AG09309 (cell line): ENCODE results near the gene ECT2.

Source experiments
- DNase-seq: peaks from one replicate; pipeline ENCODE4 v3.0.0-alpha.2; 2010; ENCODE audit warnings: low read depth
- H3K4me3 ChIP-seq: 2 replicates; pipeline ENCODE4 v1.5.1; 2011; ENCODE audit warnings: mild to moderate bottlenecking, low read depth, low read length, moderate library complexity; ENCODE audit not compliant: control insufficient read depth
- TF ChIP-seq, protein P1 (sequence below): IDR thresholded peaks from 2 replicates; pipeline ENCODE4 v1.5.1; 2011; ENCODE audit warnings: mild to moderate bottlenecking, low read depth, low read length, inconsistent platforms; ENCODE audit not compliant: insufficient read depth, control insufficient read depth; ENCODE audit errors: missing control alignments

The ECT2 gene

DNA sequence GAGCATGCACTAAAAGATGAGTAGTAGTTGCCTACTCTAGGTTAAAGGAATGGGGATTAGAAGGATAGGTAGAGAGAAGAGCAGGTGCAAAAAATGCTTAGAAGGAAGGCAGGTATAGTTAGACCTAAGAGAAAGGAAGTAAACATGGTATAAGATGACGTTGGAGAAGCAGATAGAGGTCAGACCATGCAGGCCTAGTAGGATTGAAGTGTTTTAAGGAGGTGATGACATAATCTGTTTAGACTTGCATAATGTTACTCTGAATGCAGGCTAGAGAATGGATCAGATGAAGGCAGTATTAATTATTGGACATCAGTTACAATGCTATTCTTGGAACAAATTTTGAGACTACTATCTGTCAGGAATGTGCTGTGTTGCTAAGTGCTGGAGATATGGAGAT, 11.1 kb upstream of the ECT2 start:
- no peak overlapping the region for H3K4me3 ChIP-seq
- no peak for DNase-seq
- TF ChIP-seq, protein P1, sequence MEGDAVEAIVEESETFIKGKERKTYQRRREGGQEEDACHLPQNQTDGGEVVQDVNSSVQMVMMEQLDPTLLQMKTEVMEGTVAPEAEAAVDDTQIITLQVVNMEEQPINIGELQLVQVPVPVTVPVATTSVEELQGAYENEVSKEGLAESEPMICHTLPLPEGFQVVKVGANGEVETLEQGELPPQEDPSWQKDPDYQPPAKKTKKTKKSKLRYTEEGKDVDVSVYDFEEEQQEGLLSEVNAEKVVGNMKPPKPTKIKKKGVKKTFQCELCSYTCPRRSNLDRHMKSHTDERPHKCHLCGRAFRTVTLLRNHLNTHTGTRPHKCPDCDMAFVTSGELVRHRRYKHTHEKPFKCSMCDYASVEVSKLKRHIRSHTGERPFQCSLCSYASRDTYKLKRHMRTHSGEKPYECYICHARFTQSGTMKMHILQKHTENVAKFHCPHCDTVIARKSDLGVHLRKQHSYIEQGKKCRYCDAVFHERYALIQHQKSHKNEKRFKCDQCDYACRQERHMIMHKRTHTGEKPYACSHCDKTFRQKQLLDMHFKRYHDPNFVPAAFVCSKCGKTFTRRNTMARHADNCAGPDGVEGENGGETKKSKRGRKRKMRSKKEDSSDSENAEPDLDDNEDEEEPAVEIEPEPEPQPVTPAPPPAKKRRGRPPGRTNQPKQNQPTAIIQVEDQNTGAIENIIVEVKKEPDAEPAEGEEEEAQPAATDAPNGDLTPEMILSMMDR, result no peak

DNA sequence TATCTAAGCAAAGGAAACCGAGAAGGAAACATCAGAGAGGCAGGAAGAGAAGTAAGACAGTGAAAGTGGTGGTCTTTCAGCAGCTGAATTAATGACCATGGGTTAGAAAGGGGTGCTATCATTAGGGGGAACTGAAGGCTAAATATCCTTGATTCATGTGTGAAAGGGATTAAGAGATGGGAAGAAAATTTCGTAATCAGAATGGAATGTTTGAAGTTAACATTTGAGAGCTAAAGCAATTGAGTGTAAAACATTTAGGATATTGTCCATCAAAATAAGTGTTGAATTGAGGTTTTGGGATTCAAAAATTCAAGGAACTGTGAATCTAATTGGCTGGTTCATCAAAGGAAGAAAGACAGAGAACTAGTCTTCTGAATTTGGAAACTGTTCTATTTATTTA, 4.1 kb upstream of the ECT2 start:
- no peak for DNase-seq
- TF ChIP-seq, protein P1, result no peak
- no peak overlapping the region for H3K4me3 ChIP-seq

GRCh38 chr3:172749230-172749965, 1.1 kb upstream of the ECT2 start:
- H3K4me3 ChIP-seq, result peak overlapping the region; percentile 43
- TF ChIP-seq, protein P1, result no peak
- peak; percentile 91 for DNase-seq

DNA sequence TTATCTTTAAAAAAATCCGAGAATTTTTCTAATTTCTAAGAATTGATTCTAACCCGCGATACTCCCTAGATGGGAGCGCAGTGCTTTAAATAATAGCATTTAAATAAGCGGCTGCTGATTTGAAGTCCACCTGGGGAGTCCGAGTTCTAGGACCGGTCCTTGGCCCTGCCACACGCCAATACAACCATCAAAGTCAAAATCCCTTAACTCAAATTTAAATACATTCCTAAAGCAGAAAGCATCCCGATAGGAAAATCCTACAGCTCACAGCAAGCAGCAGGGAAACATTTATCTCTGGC, 508 bp upstream of the ECT2 start:
- TF ChIP-seq, protein P1, result no peak
- peak overlapping the region; percentile 43 for H3K4me3 ChIP-seq
- DNase-seq, result no peak

DNA sequence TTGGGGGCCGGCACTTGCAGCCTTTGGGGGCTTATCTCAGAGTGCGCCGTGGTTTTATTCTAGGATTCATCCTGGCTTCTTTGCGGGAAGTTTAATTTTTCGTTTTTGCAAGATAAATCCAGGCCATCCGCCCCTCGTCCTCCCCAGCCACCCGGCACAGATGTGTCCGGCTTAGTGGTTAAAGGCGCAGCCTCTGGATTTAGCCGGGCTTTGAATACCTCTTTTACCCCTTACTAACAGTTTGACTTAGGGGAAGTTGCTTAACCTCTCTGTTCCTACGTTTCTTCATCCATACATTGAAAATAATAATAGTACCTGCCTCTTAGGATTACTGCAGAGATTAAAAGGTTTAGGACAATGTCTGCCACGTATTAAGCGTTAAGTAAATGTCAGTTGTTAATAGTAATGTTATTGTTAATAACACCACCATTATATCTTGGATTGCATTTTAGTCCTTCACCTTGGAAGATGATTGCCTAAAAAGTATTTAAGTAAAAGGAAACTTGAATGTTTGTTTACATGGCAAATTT, 714 bp downstream of the ECT2 start:
- TF ChIP-seq, protein P1, result no peak
- peak overlapping the region; percentile 74 for H3K4me3 ChIP-seq
- no peak for DNase-seq

GRCh38 chr3:172752651-172753050, 2.1 kb downstream of the ECT2 start:
- TF ChIP-seq, protein P1, result no peak
- no peak overlapping the region for H3K4me3 ChIP-seq

More at GRCh38 chr3:172752651-172753050, 2.1 kb downstream of the ECT2 start:
- no peak for DNase-seq
